SK-N-SH (cell line): ENCODE data around the gene MBOAT2.

ENCODE experiments used
- GABPA ChIP-seq: IDR thresholded peaks from 2 replicates; pipeline ENCODE4 v1.4.0; 2012; ENCODE audit warnings: low read depth, mild to moderate bottlenecking
- RCOR1 ChIP-seq: fragments of 150-350 bp; IDR thresholded peaks from 2 replicates; pipeline ENCODE4 v1.6.1; 2017; ENCODE audit warnings: antibody characterized with exemption, low read length
- RFX5 ChIP-seq: IDR thresholded peaks from 2 replicates; pipeline ENCODE4 v1.6.1; 2012; ENCODE audit warnings: mild to moderate bottlenecking, improper control_type of control experiment, low read length
- TF ChIP-seq, protein P1 (sequence below): fragments of 200-600 bp; sonication (generic); IDR thresholded peaks from 2 replicates; pipeline ENCODE4 v1.6.1; 2017; ENCODE audit warnings: antibody characterized with exemption, mild to moderate bottlenecking, moderate library complexity
- TF ChIP-seq, protein P2 (sequence below): IDR thresholded peaks from 2 replicates; pipeline ENCODE4 v1.6.1; 2012; ENCODE audit warnings: mild to moderate bottlenecking, low read depth, low read length, moderate library complexity
- TF ChIP-seq, protein P3 (sequence below): fragments of 150-350 bp; IDR thresholded peaks from 2 replicates; pipeline ENCODE4 v1.6.1; 2017; ENCODE audit warnings: antibody characterized with exemption, low read length, low read depth, borderline replicate concordance
- TF ChIP-seq, protein P4 (sequence below): IDR thresholded peaks from 2 replicates; pipeline ENCODE4 v1.4.0; 2012; ENCODE audit warnings: low read depth

DNA sequence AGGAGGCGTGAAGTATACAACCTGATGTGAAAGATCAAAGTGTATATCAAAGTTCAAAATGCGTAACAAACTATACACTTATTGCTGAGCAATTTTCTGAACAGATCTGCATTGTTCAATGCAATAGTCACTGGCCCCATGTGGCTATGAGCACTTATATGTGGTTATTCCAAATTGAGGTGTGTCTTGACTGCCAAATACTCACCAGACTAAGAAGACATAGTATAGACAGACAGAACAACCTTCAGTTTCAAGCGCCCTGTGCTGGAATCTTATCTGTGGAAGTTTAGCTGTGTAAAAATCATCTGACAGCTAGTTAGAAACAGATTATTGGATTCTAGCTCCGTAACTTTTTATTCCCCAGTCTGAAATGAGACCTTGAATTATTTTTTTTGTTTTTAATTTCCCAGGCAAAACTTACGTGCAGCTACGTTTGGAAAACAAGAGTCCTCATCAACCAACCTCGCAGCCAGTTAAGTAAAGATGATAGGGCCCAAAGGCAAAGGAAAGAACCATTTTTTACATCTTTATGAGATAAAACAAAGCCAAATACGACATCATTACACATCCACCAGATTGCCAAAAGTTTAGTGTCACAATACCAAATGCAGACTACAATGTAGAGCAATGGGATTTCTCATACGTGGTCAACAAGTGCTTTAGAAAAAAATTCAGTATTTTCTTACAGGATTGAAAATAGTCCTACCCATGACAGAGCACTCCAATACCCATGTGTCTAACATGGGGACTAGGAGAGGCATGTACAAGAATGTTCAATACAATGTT is 37.2 kb downstream of the MBOAT2 start:
- TF ChIP-seq, protein P1, sequence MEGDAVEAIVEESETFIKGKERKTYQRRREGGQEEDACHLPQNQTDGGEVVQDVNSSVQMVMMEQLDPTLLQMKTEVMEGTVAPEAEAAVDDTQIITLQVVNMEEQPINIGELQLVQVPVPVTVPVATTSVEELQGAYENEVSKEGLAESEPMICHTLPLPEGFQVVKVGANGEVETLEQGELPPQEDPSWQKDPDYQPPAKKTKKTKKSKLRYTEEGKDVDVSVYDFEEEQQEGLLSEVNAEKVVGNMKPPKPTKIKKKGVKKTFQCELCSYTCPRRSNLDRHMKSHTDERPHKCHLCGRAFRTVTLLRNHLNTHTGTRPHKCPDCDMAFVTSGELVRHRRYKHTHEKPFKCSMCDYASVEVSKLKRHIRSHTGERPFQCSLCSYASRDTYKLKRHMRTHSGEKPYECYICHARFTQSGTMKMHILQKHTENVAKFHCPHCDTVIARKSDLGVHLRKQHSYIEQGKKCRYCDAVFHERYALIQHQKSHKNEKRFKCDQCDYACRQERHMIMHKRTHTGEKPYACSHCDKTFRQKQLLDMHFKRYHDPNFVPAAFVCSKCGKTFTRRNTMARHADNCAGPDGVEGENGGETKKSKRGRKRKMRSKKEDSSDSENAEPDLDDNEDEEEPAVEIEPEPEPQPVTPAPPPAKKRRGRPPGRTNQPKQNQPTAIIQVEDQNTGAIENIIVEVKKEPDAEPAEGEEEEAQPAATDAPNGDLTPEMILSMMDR, result no peak
- TF ChIP-seq GABPA (no peak), RFX5 (no peak), RCOR1 (no peak)
- TF ChIP-seq, protein P2, sequence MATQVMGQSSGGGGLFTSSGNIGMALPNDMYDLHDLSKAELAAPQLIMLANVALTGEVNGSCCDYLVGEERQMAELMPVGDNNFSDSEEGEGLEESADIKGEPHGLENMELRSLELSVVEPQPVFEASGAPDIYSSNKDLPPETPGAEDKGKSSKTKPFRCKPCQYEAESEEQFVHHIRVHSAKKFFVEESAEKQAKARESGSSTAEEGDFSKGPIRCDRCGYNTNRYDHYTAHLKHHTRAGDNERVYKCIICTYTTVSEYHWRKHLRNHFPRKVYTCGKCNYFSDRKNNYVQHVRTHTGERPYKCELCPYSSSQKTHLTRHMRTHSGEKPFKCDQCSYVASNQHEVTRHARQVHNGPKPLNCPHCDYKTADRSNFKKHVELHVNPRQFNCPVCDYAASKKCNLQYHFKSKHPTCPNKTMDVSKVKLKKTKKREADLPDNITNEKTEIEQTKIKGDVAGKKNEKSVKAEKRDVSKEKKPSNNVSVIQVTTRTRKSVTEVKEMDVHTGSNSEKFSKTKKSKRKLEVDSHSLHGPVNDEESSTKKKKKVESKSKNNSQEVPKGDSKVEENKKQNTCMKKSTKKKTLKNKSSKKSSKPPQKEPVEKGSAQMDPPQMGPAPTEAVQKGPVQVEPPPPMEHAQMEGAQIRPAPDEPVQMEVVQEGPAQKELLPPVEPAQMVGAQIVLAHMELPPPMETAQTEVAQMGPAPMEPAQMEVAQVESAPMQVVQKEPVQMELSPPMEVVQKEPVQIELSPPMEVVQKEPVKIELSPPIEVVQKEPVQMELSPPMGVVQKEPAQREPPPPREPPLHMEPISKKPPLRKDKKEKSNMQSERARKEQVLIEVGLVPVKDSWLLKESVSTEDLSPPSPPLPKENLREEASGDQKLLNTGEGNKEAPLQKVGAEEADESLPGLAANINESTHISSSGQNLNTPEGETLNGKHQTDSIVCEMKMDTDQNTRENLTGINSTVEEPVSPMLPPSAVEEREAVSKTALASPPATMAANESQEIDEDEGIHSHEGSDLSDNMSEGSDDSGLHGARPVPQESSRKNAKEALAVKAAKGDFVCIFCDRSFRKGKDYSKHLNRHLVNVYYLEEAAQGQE, result no peak
- TF ChIP-seq, protein P3, sequence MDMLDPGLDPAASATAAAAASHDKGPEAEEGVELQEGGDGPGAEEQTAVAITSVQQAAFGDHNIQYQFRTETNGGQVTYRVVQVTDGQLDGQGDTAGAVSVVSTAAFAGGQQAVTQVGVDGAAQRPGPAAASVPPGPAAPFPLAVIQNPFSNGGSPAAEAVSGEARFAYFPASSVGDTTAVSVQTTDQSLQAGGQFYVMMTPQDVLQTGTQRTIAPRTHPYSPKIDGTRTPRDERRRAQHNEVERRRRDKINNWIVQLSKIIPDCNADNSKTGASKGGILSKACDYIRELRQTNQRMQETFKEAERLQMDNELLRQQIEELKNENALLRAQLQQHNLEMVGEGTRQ, result no peak
- TF ChIP-seq, protein P4, sequence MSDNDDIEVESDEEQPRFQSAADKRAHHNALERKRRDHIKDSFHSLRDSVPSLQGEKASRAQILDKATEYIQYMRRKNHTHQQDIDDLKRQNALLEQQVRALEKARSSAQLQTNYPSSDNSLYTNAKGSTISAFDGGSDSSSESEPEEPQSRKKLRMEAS, result no peak
